Gastroesophageal sphincter (tissue), 3 donors: ENCODE results near the gene DHRS12.

ENCODE experiments used
- CTCF ChIP-seq, 4 experiments: fragments of 200-600 bp in 2 of 4; fragments of 450-650 bp in 2 of 4; sonication (generic) in 1 of 4; IDR thresholded peaks; one replicate each; pipeline ENCODE4 v1.5.1; 2017 to 2019; ENCODE audit warnings: antibody characterized with exemption in 4 of 4, mild to moderate bottlenecking in 2 of 4, moderate library complexity in 2 of 4
- EP300 ChIP-seq: sonication (generic); formaldehyde crosslinking; IDR thresholded peaks from one replicate; pipeline ENCODE4 v1.6.1; 2017; ENCODE audit warnings: antibody characterized with exemption, mild to moderate bottlenecking
- POLR2A ChIP-seq, 2 donors: fragments of 450-650 bp; IDR thresholded peaks; one replicate each; pipeline ENCODE4 v1.6.1; 2017; ENCODE audit warnings: antibody characterized with exemption in 2 of 2, mild to moderate bottlenecking in 2 of 2, moderate library complexity in 1 of 2
- POLR2AphosphoS5 ChIP-seq: sonication (generic); formaldehyde crosslinking; IDR thresholded peaks from one replicate; pipeline ENCODE4 v1.6.1; 2017; ENCODE audit warnings: antibody characterized with exemption

GRCh38 chr13:51838240-51838846 is 34.4 kb upstream of the DHRS12 start:
- TF ChIP-seq EP300 (no peak), CTCF (IDR thresholded peaks at IDR 0.05) (no peak), POLR2AphosphoS5 (no peak), POLR2A (IDR thresholded peaks at IDR 0.05) (no peak)
